Hepatocyte (in vitro differentiated cells): ENCODE measurements around the gene SLC8B1. TPM values are rescaled to one million over a fixed set of nuclear protein-coding genes. Genes with fewer than 3 reads are reported as not detected.

ENCODE experiments used
- DNase-seq: peaks from one replicate; pipeline ENCODE4 v3.0.0-alpha.2; 2016; ENCODE audit warnings: low spot score
- H2AFZ ChIP-seq: fragments of 200-600 bp; sonication (generic); 2 replicates; pipeline ENCODE4 v1.6.0; 2016; ENCODE audit warnings: antibody characterized with exemption, mild to moderate bottlenecking
- H3K27ac ChIP-seq: fragments of 200-600 bp; sonication (generic); 2 replicates; pipeline ENCODE4 v1.5.1; 2016; ENCODE audit warnings: mild to moderate bottlenecking
- H3K27me3 ChIP-seq: fragments of 200-600 bp; sonication (generic); 2 replicates; pipeline ENCODE4 v1.6.1; 2016
- H3K36me3 ChIP-seq: fragments of 200-600 bp; sonication (generic); replicated peaks from 2 replicates; pipeline ENCODE4 v1.5.1; 2016; ENCODE audit warnings: low read depth; ENCODE audit not compliant: insufficient read depth
- H3K4me1 ChIP-seq: fragments of 200-600 bp; sonication (generic); 2 replicates; pipeline ENCODE4 v1.5.1; 2016; ENCODE audit warnings: mild to moderate bottlenecking, moderate library complexity; ENCODE audit not compliant: insufficient read depth
- H3K4me2 ChIP-seq: fragments of 200-600 bp; sonication (generic); 2 replicates; pipeline ENCODE4 v1.6.0; 2016
- H3K4me3 ChIP-seq: fragments of 200-600 bp; sonication (generic); 2 replicates; pipeline ENCODE4 v1.5.1; 2016; ENCODE audit warnings: mild to moderate bottlenecking
- H3K79me2 ChIP-seq: fragments of 200-600 bp; sonication (generic); 2 replicates; pipeline ENCODE4 v1.6.0; 2017; ENCODE audit warnings: mild to moderate bottlenecking
- H3K9me2 ChIP-seq: fragments of 200-600 bp; sonication (generic); replicated peaks from 2 replicates; pipeline ENCODE4 v1.6.0; 2017; ENCODE audit warnings: mild to moderate bottlenecking; ENCODE audit not compliant: insufficient read depth
- H3K9me3 ChIP-seq: fragments of 200-600 bp; sonication (generic); 2 replicates; pipeline ENCODE4 v1.5.1; 2016; ENCODE audit warnings: low read depth, mild to moderate bottlenecking
- H4K20me1 ChIP-seq: fragments of 200-600 bp; sonication (generic); 2 replicates; pipeline ENCODE4 v1.6.0; 2016; ENCODE audit warnings: mild to moderate bottlenecking; ENCODE audit not compliant: insufficient read depth, poor library complexity, severe bottlenecking
- EZH2 ChIP-seq: fragments of 200-600 bp; sonication (generic); IDR thresholded peaks from 2 replicates; pipeline ENCODE4 v1.6.1; 2016; ENCODE audit warnings: antibody characterized with exemption, mild to moderate bottlenecking, borderline replicate concordance
- EZH2phosphoT487 ChIP-seq: fragments of 200-600 bp; sonication (generic); IDR thresholded peaks from one replicate; pipeline ENCODE4 v1.6.1; 2018; ENCODE audit warnings: antibody characterized with exemption, mild to moderate bottlenecking, low read depth, moderate library complexity; ENCODE audit not compliant: unreplicated experiment, severe bottlenecking
- WGBS: methylation state at CpG from one replicate; pipeline ENCODE4 v1.1.6; 2016; ENCODE audit warnings: low lambda C conversion rate; ENCODE audit errors: missing lambda C conversion rate; 5-methylcytosine and 5-hydroxymethylcytosine counted together
- polyA plus RNA-seq: library from polyadenylated mRNA; unstranded; fragments of >200 nt; fragmentation: Nextera tagmentation; extraction: Ambion mirVana; gene quantifications from 2 replicates; pipeline ENCODE4 v1.2.1, GENCODE V29; 2016
- total RNA-seq: library from RNA; depleted of rRNA; stranded (reverse); fragments of >200 nt; gene quantifications from 2 replicates; pipeline ENCODE4 v1.2.3, GENCODE V29; 2014
- TF ChIP-seq, protein P1 (sequence below): fragments of 200-600 bp; sonication (generic); IDR thresholded peaks from 2 replicates; pipeline ENCODE4 v1.5.1; 2016; ENCODE audit warnings: antibody characterized with exemption, mild to moderate bottlenecking; ENCODE audit not compliant: poor library complexity

Gene SLC8B1
- total and polyA plus RNA-seq, 2 experiments from 2014 or later, result 15.4 to 17.9 TPM

DNA sequence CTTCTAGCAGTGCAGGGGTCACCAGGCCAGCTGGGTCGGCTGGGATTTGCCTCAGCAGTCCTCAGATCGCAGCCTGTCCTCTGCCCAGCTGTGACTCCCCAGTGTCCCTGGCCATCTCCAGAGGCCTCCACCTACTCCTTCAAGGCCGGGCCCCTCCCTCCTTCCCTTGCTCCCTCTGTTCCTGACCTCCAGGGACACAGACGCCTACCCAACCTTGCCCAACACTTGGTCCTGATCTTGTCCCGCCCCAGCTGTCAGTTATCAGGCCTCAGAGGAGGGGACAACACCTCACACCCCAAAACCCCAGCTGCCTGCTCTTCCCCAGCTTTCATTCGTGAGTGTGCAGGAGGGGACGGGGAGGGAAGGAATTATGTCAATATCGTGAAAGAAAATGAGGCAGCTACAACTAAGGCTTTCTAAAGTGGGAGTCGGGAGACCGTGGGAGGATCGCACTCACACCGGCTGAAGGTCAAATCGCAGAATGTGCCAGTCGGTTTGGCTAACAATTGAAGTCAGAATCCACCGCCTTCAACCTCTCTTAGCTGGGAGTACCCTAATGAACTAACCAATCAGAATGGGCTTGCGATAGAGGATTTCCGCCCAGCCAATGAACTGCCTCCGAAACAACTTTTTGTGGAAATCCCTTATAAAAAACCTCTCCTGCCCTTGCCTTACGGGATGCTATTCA, 14.1 kb upstream of the SLC8B1 start:
- 81% methylated on average over 19 of the region's 19 CpGs for WGBS
- H2AFZ ChIP-seq, result no peak overlapping the region
- H3K4me3 ChIP-seq, result no peak overlapping the region
- no peaks in the 10 kb centered on the region for H3K9me2 ChIP-seq
- no peak for DNase-seq
- H3K36me3 ChIP-seq, result no peaks in the 10 kb centered on the region
- TF ChIP-seq EZH2, result no peak
- TF ChIP-seq, protein P1, sequence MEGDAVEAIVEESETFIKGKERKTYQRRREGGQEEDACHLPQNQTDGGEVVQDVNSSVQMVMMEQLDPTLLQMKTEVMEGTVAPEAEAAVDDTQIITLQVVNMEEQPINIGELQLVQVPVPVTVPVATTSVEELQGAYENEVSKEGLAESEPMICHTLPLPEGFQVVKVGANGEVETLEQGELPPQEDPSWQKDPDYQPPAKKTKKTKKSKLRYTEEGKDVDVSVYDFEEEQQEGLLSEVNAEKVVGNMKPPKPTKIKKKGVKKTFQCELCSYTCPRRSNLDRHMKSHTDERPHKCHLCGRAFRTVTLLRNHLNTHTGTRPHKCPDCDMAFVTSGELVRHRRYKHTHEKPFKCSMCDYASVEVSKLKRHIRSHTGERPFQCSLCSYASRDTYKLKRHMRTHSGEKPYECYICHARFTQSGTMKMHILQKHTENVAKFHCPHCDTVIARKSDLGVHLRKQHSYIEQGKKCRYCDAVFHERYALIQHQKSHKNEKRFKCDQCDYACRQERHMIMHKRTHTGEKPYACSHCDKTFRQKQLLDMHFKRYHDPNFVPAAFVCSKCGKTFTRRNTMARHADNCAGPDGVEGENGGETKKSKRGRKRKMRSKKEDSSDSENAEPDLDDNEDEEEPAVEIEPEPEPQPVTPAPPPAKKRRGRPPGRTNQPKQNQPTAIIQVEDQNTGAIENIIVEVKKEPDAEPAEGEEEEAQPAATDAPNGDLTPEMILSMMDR, result no peak
- no peak for TF ChIP-seq EZH2phosphoT487
- no peaks in the 10 kb centered on the region for H3K4me1 ChIP-seq
- H3K27ac ChIP-seq, result no peak overlapping the region
- no peaks in the 10 kb centered on the region for H3K79me2 ChIP-seq
- H3K4me2 ChIP-seq, result no peak overlapping the region
- H4K20me1 ChIP-seq, result no peaks in the 10 kb centered on the region
- H3K27me3 ChIP-seq, result no peaks in the 10 kb centered on the region
- no peaks in the 10 kb centered on the region for H3K9me3 ChIP-seq

GRCh38 chr12:113347892-113348291, 13.0 kb upstream of the SLC8B1 start:
- Histone ChIP-seq H3K9me2 (no peaks in the 10 kb centered on the region), H3K79me2 (no peaks in the 10 kb centered on the region), H3K4me2 (no peak overlapping the region), H3K4me3 (no peak overlapping the region), H3K27me3 (no peaks in the 10 kb centered on the region), H4K20me1 (no peaks in the 10 kb centered on the region), H2AFZ (no peak overlapping the region), H3K9me3 (no peaks in the 10 kb centered on the region), H3K4me1 (no peaks in the 10 kb centered on the region), H3K27ac (no peak overlapping the region), H3K36me3 (no peaks in the 10 kb centered on the region)
- WGBS, result 74% methylated on average over 2 of the region's 2 CpGs
- DNase-seq, result no peak
- TF ChIP-seq EZH2, result no peak
- TF ChIP-seq, protein P1, result no peak
- no peak for TF ChIP-seq EZH2phosphoT487

DNA sequence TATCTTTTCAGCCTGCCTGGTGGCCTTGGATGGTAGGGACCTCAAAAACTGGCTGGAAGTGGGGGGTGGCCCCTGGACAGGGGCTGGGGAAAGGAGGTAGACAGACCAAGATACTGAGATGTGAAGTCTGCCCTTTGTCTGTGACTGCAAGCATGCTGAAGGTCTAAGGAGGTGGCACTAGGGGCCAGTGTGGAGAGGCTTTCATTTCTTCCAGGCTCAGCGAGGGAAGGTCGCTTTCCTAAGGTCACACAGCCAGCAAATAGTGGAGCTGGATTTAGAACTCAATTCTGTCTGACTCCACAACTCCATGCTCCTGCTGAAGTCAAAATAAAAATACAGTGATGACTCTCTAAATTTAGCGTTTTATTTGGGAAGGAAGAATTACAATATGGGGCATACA, 12.2 kb upstream of the SLC8B1 start:
- no peaks in the 10 kb centered on the region for H4K20me1 ChIP-seq
- WGBS, result 90% methylated on average over 3 of the region's 3 CpGs
- no peaks in the 10 kb centered on the region for H3K36me3 ChIP-seq
- DNase-seq, result no peak
- H2AFZ ChIP-seq, result no peak overlapping the region
- no peak for TF ChIP-seq EZH2
- TF ChIP-seq EZH2phosphoT487, result no peak
- TF ChIP-seq, protein P1, result no peak
- H3K4me3 ChIP-seq, result no peak overlapping the region
- no peaks in the 10 kb centered on the region for H3K9me3 ChIP-seq
- H3K4me2 ChIP-seq, result no peak overlapping the region
- no peaks in the 10 kb centered on the region for H3K79me2 ChIP-seq
- H3K27ac ChIP-seq, result no peak overlapping the region
- H3K27me3 ChIP-seq, result no peaks in the 10 kb centered on the region
- H3K9me2 ChIP-seq, result no peaks in the 10 kb centered on the region
- H3K4me1 ChIP-seq, result no peaks in the 10 kb centered on the region
